CD4-positive, alpha-beta T cell treated with Interleukin-6 for 4 hours (primary cell): ENCODE measurements around the gene CBX1.

Source experiments
- DNase-seq: peaks from one replicate; pipeline ENCODE4 v3.0.0-alpha.2; 2020; ENCODE audit warnings: mixed read lengths

Gene CBX1

DNA sequence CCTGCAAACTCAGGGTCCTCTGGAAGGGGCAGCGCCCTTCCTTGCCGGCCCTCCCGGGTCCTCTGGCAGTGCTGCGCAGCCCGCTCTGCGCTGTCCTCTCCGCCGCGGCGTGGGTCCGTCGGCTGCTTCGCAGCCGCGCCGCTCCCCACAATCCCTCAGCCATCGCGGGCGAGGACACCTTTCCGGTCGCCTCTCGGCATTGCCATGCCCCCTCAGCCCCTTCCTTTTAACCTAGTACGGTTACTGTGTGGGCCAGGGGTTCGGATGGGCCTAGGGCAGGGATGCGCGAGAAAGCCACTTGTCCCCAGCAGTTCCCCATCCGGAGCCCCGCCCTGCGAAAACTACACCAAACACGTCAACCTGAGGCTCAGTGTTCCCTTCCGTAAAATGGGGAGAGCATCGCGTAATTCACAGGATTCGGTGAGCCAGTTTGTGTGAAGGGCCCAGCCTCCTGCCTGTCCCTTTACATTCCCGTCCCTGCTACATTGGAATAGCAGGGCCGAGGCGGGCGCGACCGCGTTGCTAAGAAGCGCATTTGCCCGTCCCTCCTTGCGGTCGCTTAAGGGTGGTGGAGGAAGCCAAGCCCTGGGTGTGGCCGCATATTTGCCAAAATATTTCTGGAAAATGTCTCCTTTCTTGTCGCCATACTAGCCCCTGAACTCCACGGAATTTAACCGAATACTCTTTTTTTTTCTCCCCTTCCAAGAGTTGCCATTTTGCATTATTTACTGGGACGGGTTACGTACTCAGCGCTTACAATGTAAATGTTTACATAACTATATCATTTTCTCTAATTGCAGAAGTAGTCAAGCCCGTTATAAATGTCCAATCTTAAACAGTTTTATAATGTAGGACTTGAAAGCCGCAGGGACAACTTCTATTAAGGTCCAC is 76.9 kb downstream of the CBX1 start:
- peak; percentile 46 for DNase-seq

DNA sequence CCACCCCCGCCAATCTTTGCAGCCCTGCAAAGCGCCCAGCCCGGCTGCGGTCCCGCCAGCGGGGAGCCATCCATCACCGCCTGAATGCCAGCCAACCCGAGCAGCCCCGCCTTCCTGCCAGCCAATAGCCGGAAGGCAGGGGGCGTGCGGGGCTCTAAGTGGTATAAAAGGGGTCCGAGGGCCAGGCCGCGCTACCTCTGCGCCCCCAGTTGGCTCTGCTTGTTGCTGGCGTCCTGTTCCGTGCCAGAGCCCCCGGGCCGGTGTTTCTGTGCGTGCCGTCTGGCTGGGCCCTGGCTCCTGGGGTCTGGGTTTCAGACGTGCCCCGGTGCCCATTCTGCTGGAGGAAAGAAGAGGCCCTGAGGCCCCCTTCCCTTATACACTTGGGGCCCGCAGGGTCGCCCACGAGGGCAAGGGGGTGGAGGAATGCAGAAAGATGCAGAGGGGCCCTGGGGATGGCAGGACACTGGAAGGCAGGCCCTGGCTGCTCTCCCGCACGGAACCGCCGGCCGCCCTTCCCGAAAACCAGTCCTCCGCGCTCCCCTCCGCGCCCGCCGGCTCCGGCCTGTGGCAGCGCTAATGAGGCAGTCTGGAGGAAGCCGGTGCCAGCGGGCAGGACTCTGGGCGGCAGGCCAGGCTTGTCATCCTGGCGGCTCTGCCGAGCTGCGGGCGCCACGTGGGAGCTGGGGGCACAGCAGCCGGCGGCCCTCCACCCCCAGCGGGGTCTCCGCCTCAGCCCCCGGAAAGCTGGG is 77.7 kb downstream of the CBX1 start:
- DNase-seq = peak; percentile 54

DNA sequence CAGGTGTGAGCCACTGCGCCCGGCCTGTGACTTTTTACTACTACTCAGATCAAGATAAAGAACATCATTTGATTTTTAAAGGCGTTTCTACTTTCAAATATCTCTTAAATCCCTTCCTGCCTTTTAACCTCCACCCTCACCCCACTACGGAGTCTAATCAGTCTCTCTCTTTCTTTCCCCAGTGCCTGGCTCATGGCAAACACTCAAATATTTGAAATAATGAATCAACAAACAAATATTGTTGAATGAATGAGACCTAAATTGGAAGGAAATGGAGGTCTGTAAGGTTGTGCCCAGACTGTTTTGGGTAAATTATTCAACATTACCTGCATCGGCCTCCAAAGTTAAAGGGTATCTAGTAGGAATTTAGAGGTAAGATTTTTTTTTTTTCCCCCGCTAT is 78.4 kb downstream of the CBX1 start:
- no peak for DNase-seq

DNA sequence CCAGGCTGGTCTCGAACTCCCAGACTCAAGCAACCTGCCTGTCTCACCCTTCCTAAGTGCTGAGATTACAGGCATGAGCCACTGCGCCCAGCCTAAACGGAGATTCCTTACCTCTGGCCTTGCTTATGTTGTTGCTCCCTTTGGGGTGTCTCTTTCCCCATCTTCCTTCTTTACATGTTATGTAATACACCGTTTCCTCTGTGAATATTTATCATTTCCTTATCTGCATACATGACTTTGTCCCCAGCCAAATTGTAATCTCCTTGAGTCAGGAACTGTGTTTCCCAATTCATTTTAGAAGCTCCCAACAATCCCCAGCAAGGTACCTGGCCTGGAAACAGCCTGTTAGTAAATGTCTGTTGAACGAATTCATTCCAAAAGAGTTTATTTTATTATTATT is 79.3 kb downstream of the CBX1 start:
- DNase-seq = no peak
